PC-9 (cell line): Measurements from ENCODE around the gene SLC44A3. TPM values are rescaled to one million over a fixed set of nuclear protein-coding genes. Genes with fewer than 3 reads are reported as not detected.
"Not testable (repeated sequence)": the region's sequence is repeated elsewhere in the genome, so short reads cannot be mapped to it uniquely, and the experiment has no call there.

ENCODE experiments used
- BruUV-seq: library from RNA; stranded (reverse); fragments of 400-500 nt; replicated peaks from 2 replicates; lab custom pipeline; 2021; lab: Mats Ljungman, UMichigan
- CTCF ChIA-PET: fragments of 300-600 bp; sonication (Branson Sonifier 250); formaldehyde crosslinking; loops from one replicate; lab custom pipeline; 2022; ENCODE audit warnings: antibody characterized with exemption; lab: Charles Lee
- POLR2A ChIA-PET: fragments of 300-600 bp; sonication (Branson Sonifier 250); formaldehyde crosslinking; loops from one replicate; lab custom pipeline; 2022; ENCODE audit warnings: antibody characterized with exemption; ENCODE audit not compliant: unreplicated experiment; lab: Charles Lee
- DNase-seq, 2 experiments: peaks; one replicate each; pipeline versions ENCODE4 v3.0.0 to v3.0.0-alpha.2; 2015 to 2022; ENCODE audit warnings: mixed read lengths in 1 of 2
- H2AFZ ChIP-seq: fragments of 200-600 bp; sonication (generic); 2 replicates; pipeline ENCODE4 v1.8.1; 2017; ENCODE audit warnings: antibody characterized with exemption
- H3F3A ChIP-seq: fragments of 200-600 bp; sonication (generic); 2 replicates; pipeline ENCODE4 v1.8.1; 2017; ENCODE audit warnings: antibody characterized with exemption, mild to moderate bottlenecking, low read depth; ENCODE audit not compliant: insufficient read depth
- H3K27ac ChIP-seq: fragments of 200-600 bp; sonication (generic); 2 replicates; pipeline ENCODE4 v1.6.1; 2016; ENCODE audit warnings: mixed run types
- H3K27me3 ChIP-seq: fragments of 200-600 bp; sonication (generic); 2 replicates; pipeline ENCODE4 v1.6.1; 2016; ENCODE audit warnings: low read depth, mixed run types; ENCODE audit not compliant: insufficient read depth
- H3K36me3 ChIP-seq: fragments of 200-600 bp; sonication (generic); 2 replicates; pipeline ENCODE4 v1.6.1; 2016; ENCODE audit warnings: low read depth, mixed run types
- H3K4me1 ChIP-seq: fragments of 200-600 bp; sonication (generic); replicated peaks from 2 replicates; pipeline ENCODE4 v1.6.1; 2016; ENCODE audit warnings: mixed run types; ENCODE audit not compliant: insufficient read depth
- H3K4me2 ChIP-seq: fragments of 200-600 bp; sonication (generic); 2 replicates; pipeline ENCODE4 v1.6.1; 2017; ENCODE audit warnings: mixed run types
- H3K4me3 ChIP-seq: fragments of 200-600 bp; sonication (generic); 2 replicates; pipeline ENCODE4 v1.6.1; 2016; ENCODE audit warnings: mixed run types
- H3K79me2 ChIP-seq: fragments of 200-600 bp; sonication (generic); 2 replicates; pipeline ENCODE4 v1.6.1; 2017; ENCODE audit warnings: low read depth, mixed run types
- H3K9me2 ChIP-seq: fragments of 200-600 bp; sonication (generic); 2 replicates; pipeline ENCODE4 v1.8.1; 2017; ENCODE audit warnings: mild to moderate bottlenecking; ENCODE audit not compliant: insufficient read depth
- H3K9me3 ChIP-seq: fragments of 200-600 bp; sonication (generic); 2 replicates; pipeline ENCODE4 v1.8.1; 2016; ENCODE audit warnings: low read depth; ENCODE audit not compliant: insufficient read depth
- H4K20me1 ChIP-seq: fragments of 200-600 bp; sonication (generic); 2 replicates; pipeline ENCODE4 v1.8.1; 2017; ENCODE audit not compliant: insufficient read depth
- EZH2 ChIP-seq: fragments of 200-600 bp; sonication (generic); IDR thresholded peaks from 2 replicates; pipeline ENCODE4 v1.8.0; 2017; ENCODE audit warnings: antibody characterized with exemption, low read depth
- intact Hi-C: fragments of 100-400 bp; cut with micrococcal nuclease; formaldehyde crosslinking; loops from one replicate; pipeline ENCODE4 v1.10.0; 2022; ENCODE audit not compliant: unreplicated experiment
- total RNA-seq: library from RNA; stranded (reverse); gene quantifications from 2 replicates; pipeline ENCODE4 v1.2.3, GENCODE V29; 2021
- TF ChIP-seq, protein P1 (sequence below): fragments of 200-600 bp; sonication (generic); conservative IDR thresholded peaks from 2 replicates; pipeline ENCODE4 v1.6.1; 2017; ENCODE audit warnings: mixed run types, antibody characterized with exemption, mild to moderate bottlenecking, moderate library complexity

The SLC44A3 gene
- total RNA-seq, 1 experiment from 2014 or later, result 17.5 TPM

DNA sequence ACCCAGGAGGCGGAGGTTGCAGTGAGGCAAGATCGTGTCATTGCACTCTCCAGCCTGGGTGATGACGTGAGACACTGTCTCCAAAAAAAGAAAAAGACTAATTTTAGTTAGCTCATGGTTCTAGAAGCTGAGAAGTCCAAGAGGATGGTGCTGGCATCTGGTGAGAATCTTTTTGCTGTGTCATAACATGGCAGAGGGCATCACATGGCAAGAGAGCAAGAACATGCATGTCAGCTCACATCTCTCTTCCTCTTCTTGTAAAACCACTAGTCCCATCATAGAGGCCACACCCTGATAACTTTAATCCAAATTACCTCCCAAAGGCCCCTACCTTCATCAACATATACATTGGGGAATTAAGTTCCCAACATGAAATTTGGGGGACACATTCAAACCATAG lies 120.6 kb downstream of the SLC44A3 start:
- Histone ChIP-seq H3K9me2 (no peaks in the 10 kb centered on the region), H2AFZ (no peak overlapping the region), H3F3A (peaks cover 20% of the 10 kb centered on the region), H3K9me3 (no peaks in the 10 kb centered on the region), H3K27ac (no peak overlapping the region), H3K36me3 (no peaks in the 10 kb centered on the region), H3K4me2 (no peak overlapping the region), H3K4me3 (no peak overlapping the region), H3K79me2 (no peaks in the 10 kb centered on the region), H3K27me3 (no peaks in the 10 kb centered on the region), H3K4me1 (peaks cover 30% of the 10 kb centered on the region), H4K20me1 (no peaks in the 10 kb centered on the region)
- no peak for DNase-seq
- intact Hi-C loops, result no loop called here
- CTCF ChIA-PET, result no interaction called here
- BruUV-seq, result no TSS peak
- POLR2A ChIA-PET, result no interaction called here
- TF ChIP-seq, protein P1, sequence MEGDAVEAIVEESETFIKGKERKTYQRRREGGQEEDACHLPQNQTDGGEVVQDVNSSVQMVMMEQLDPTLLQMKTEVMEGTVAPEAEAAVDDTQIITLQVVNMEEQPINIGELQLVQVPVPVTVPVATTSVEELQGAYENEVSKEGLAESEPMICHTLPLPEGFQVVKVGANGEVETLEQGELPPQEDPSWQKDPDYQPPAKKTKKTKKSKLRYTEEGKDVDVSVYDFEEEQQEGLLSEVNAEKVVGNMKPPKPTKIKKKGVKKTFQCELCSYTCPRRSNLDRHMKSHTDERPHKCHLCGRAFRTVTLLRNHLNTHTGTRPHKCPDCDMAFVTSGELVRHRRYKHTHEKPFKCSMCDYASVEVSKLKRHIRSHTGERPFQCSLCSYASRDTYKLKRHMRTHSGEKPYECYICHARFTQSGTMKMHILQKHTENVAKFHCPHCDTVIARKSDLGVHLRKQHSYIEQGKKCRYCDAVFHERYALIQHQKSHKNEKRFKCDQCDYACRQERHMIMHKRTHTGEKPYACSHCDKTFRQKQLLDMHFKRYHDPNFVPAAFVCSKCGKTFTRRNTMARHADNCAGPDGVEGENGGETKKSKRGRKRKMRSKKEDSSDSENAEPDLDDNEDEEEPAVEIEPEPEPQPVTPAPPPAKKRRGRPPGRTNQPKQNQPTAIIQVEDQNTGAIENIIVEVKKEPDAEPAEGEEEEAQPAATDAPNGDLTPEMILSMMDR, result no peak
- no peak for TF ChIP-seq EZH2

DNA sequence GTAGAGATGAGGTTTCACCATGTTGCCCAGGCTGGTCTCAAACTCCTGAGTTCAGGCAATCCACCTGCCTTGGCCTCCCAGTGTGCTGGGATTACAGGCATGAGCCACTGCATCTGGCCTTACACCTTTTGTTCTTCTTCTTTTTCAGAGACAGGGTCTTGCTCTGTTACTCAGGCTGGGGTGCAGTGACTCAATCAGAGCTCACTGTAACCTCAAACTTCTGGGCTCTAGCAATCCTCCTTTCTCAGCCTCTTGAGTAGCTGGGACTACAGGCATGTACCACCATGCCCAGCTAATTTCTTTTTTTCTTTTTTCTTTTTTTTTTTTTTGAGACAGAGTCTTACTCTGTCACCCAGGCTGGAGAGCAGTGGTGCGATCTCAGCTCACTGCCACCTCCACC lies 121.3 kb downstream of the SLC44A3 start:
- CTCF ChIA-PET, H3K27me3 ChIP-seq, H3K9me3 ChIP-seq, POLR2A ChIA-PET, H3K9me2 ChIP-seq, H3K36me3 ChIP-seq, BruUV-seq, H3K27ac ChIP-seq, intact Hi-C loops, H2AFZ ChIP-seq, H4K20me1 ChIP-seq, H3K79me2 ChIP-seq, H3K4me3 ChIP-seq, DNase-seq, H3K4me2 ChIP-seq: not testable (repeated sequence)
- peaks cover 19% of the 10 kb centered on the region for H3F3A ChIP-seq
- peaks cover 23% of the 10 kb centered on the region for H3K4me1 ChIP-seq

DNA sequence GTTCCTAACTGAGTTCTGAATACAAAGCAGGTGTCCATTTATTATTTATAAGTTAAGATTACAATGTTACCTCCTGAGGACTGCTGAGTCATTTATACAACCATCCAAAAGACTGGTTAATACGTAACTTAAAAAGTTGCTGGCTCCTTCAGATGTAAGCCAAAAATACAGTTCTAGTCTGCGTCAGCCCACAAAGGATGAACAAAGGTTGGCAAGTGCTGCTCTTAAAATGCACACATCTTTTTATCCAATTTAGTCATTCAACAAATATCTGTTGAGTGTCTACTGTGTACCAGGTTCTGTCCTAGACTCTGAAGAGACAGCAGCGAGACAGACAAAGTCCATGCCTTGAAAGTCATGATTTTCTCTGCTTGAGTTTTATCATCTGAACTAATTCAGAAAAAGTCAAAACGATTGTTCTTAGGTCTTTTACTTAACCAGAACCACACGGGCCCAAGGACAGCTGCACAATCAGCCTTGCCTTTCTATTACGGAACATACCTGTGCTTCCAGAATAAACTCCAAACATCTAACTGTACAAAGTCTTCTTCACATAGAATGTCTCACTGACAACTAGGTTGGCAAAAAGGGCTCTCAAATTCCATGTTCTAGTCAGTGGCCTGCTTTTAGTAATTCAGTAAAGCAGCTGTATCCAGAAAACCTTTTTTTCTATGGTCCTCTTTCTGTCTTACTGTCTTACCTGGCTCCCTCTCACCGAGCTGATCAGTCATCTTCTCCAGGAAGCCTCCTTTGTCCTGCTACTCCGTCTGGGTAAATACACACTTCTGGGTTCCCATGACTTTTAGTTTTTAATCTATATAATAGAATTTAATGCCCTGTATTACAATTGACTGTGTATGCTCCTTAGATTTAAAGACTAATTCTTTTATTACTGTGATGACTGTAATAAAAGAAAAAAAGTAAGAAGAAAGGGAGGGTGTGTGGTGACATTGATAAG lies 122.3 kb downstream of the SLC44A3 start:
- intact Hi-C loops, result no loop called here
- H4K20me1 ChIP-seq, result no peaks in the 10 kb centered on the region
- no peaks in the 10 kb centered on the region for H3K9me3 ChIP-seq
- no peak overlapping the region for H3K27ac ChIP-seq
- no peaks in the 10 kb centered on the region for H3K79me2 ChIP-seq
- H3K36me3 ChIP-seq, result no peaks in the 10 kb centered on the region
- H3K4me1 ChIP-seq, result peaks cover 13% of the 10 kb centered on the region
- TF ChIP-seq, protein P1, result no peak
- no peak for TF ChIP-seq EZH2
- peaks cover 9% of the 10 kb centered on the region for H3F3A ChIP-seq
- H3K9me2 ChIP-seq, result no peaks in the 10 kb centered on the region
- no peaks in the 10 kb centered on the region for H3K27me3 ChIP-seq
- no peak for DNase-seq
- CTCF ChIA-PET, result no interaction called here
- H3K4me3 ChIP-seq, result no peak overlapping the region
- H2AFZ ChIP-seq, result no peak overlapping the region
- no peak overlapping the region for H3K4me2 ChIP-seq
- POLR2A ChIA-PET, result no interaction called here
- no TSS peak for BruUV-seq

Other genes starting within 250 kb of the SLC44A3 start
- gene CNN3, start 106.8 kb downstream of the SLC44A3 start, total RNA-seq, result 125 and 135 TPM in 2 replicates